Upper lobe of left lung (tissue), 4 donors: Measurements from ENCODE around the gene PTPRK.

Experiments used
- CTCF ChIP-seq, 6 experiments: fragments of 450-650 bp in 4 of 6; fragments of 200-600 bp in 2 of 6; sonication (generic) in 2 of 6; IDR thresholded peaks; one replicate each; pipeline ENCODE4 v1.5.1; 2016 to 2019; ENCODE audit warnings: antibody characterized with exemption in 6 of 6
- EP300 ChIP-seq, 4 donors: sonication (generic); formaldehyde crosslinking; IDR thresholded peaks; one replicate each; pipeline ENCODE4 v1.5.1; 2017; ENCODE audit warnings: antibody characterized with exemption in 4 of 4, control low read depth in 2 of 4
- POLR2A ChIP-seq, 4 donors: fragments of 450-650 bp; IDR thresholded peaks; one replicate each; pipeline ENCODE4 v1.5.1; 2016 to 2017; ENCODE audit warnings: antibody characterized with exemption in 4 of 4, mild to moderate bottlenecking in 2 of 4
- POLR2AphosphoS5 ChIP-seq, 2 donors: sonication (generic); formaldehyde crosslinking; IDR thresholded peaks; one replicate each; pipeline ENCODE4 v1.5.1; 2017; ENCODE audit warnings: antibody characterized with exemption in 2 of 2

- TF ChIP-seq CTCF (IDR thresholded peaks at IDR 0.05) (no peak), POLR2AphosphoS5 (IDR thresholded peaks at IDR 0.05) (no peak), EP300 (IDR thresholded peaks at IDR 0.05) (no peak), POLR2A (IDR thresholded peaks at IDR 0.05) (no peak)
Measured at GRCh38 chr6:128456510-128457230, 63.7 kb downstream of the PTPRK start.
